Measurements from ENCODE around the gene CA4. TPM values are rescaled to one million over a fixed set of nuclear protein-coding genes. Genes with fewer than 3 reads are reported as not detected.
A peak's percentile ranks its signal among the peaks of the same experiment; 100 is the strongest.

Gene CA4
- polyA plus RNA-seq, 10 donors = 3.4 to 9.7 (median 7.4) TPM

DNA sequence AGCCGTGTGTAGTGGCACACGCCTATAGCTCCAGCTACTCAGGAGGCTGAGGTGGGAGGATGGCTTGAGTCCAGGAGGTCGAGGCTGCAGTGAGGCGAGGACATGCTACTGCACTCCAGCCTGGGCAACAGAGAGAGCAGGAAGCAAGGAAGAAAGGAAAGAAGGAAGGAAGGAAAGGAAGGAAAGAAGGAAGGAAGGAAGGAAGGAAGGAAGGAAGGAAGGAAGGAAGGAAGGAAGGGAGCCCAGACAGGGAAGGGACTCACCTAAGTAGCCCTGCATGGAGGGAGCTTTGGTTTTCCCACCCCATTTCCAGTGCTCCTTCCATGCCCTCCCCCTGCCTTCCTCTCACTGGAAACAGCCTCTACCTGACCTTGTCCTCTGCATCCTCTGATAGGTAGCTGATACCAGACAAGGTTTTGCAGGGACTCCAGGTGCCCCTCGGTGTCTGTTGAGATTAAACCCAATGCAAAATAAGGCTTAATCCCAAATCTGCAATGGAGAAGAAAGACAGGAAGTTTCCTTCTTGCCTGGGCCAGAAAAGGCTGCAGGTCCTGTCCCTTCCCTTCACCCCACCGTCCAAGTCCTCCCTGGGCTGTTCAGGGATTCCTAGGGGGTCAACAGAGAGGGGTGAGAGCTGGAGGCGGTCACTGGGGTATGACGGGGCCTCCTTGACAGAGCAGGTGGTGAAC is 21.5 kb upstream of the CA4 start:
- no peak for DNase-seq

GRCh38 chr17:60129164-60129563 is 20.6 kb upstream of the CA4 start:
- DNase-seq = no peak

- DNase-seq = no peak
Measured at GRCh38 chr17:60130466-60130865, 19.3 kb upstream of the CA4 start.

DNA sequence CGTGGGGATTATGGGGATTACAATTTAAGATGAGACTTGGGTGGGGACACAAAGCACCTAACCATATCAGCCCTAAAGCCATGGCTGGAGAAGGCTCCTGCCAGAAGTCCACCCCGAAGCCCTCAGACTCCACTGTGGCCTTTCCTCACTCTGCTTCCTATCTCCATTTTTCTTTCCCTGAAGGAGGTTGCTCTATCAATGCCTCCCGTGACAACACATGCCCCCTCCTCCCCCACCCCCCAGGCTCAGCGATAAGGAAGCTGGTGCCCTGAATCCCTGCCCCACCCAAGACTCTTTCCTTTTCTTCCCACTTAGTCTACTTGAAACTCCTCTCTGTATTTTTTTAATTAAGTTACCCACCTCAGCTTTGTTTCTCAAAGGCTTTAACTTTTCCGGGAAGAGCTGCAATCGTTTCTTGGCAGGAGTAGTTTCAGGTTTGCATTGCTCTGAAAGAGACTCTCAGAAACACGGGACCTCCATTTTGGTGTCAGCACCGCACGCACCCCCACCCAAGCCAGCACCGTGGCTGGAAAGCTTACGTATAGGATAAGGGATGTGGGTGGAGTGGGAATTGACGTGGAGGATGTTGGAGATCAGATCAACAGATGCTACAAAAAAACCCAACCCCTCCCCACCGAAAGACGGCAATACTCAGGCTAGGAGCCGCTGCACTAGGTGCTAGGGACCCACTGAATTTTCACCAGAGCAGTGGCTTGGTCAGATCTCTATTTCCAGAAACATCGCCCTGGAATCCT is 15.2 kb upstream of the CA4 start:
- peak in 1 of 3 donors; percentile 40 for DNase-seq

DNA sequence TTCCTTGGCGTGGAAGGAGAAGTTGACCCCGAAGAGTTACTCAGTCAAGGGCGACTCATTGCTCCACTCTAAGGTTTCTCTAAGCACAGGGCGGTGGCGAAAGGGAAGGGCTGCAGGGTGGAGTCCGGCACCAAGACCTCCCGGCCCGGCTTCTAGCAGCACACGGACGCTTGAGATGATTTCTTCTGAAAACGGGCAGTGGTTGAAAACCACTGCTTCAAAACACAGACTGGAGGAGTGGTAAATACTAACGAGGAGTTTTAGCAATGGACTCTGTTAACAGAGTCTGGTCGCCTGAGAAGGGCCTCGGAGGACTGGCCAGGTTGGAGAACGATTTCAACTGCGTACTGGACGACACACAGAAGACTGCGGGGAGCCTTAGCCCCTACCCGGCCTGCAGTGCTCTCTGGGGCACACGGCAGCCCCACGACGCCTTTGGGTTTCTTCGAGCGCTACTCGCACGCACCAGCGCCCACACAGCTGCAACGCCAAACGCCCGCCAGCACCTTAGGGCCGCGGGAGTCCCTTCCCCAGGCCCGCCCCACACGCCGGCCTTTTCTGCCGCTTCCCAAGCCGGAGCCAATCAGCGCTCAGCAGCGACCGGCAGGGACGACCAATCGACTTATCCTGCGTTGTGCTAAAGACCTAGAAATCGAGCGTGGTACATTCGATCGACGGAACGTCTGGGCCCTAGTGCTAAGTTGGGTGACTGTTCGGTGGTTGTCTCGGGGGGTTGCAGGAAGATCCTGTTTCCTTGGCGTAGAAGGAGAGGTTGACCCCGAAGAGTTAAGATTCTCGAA is 14.4 kb upstream of the CA4 start:
- peak; percentile 81 to 91 (median 83) for DNase-seq

- DNase-seq = no peak
Measured at GRCh38 chr17:60135951-60136666, 13.7 kb upstream of the CA4 start.

- no peak for DNase-seq
Measured at GRCh38 chr17:60137731-60138130, 12.0 kb upstream of the CA4 start.

DNA sequence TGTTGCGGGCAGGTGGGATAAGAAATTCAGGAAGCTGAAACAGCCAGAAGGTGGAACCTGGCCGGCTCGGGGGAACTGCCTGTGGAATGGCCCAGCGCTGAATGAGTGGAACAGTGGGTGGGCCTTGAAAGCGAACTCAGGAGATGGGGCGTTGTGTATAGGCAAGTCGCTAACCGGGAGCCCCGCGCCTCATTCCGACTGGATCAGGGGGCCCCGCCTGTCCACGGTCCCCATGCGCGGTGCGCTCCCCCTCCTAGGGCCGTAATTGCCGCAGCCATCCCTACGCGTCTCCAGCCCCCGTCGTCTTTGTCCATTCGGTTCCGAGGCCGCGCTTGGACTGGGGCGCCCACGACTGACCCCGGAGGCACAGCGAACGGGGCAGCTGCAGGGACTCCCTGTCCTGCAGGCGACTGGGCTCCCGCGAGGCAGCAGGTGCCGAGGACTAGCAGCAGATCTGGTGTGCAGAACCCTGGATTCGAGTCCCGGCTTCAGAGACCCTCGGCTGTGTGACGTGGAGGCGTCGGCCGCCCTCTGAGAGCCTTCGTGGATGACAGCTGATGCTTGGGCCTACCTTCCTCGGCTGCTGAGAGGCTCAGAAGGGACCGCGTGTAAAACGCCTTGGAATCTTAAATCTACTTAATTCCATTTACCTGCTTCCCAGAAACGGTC is 10.9 kb upstream of the CA4 start:
- no peak for DNase-seq

DNA sequence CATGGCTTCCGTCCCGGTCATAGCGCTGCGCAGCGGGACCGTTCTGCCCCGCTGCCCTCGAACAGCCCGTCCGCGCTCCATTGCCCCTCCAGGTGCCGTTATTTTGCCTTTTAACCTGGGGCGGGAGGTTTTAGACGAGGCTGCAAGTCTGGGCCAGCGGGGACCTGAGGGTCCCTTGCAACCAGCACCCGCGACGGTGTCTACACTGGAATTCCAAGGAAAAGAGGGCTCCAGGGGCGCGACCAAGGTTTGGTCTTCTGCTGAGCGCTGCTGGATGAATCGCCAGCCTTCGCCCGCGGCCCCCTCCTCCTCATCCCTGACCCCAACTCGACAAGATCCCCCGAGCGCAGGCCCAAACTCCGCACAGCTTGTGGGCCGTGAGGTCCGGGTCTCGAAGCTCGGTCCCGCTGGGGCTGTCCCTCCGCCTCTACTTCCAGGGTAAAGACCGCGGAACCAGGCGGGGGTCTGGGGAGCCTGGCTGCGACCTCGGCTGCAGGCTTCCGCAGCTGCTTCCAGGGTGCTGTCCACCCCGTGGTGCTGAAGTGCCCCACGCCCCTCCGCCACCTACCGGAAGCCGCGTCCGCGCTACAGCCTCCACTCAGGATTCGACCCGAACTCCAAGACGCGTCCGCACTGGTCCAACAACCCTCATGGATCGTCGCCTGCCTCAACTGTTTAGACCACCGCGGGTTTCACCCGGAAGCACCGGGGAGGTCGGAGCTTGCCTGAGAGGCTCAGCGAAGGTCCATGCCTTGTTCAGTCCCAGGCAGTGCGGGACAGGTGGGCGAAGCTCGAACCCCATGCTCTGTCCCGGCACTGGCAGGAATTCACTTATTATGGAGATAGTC is 10.1 kb upstream of the CA4 start:
- DNase-seq = peak; percentile 60 to 88 (median 79)

- DNase-seq = no peak
Measured at GRCh38 chr17:60141111-60142018, 8.4 kb upstream of the CA4 start.

- peak; percentile 72 to 88 (median 73) for DNase-seq
Measured at GRCh38 chr17:60142872-60143499, 6.8 kb upstream of the CA4 start.

DNA sequence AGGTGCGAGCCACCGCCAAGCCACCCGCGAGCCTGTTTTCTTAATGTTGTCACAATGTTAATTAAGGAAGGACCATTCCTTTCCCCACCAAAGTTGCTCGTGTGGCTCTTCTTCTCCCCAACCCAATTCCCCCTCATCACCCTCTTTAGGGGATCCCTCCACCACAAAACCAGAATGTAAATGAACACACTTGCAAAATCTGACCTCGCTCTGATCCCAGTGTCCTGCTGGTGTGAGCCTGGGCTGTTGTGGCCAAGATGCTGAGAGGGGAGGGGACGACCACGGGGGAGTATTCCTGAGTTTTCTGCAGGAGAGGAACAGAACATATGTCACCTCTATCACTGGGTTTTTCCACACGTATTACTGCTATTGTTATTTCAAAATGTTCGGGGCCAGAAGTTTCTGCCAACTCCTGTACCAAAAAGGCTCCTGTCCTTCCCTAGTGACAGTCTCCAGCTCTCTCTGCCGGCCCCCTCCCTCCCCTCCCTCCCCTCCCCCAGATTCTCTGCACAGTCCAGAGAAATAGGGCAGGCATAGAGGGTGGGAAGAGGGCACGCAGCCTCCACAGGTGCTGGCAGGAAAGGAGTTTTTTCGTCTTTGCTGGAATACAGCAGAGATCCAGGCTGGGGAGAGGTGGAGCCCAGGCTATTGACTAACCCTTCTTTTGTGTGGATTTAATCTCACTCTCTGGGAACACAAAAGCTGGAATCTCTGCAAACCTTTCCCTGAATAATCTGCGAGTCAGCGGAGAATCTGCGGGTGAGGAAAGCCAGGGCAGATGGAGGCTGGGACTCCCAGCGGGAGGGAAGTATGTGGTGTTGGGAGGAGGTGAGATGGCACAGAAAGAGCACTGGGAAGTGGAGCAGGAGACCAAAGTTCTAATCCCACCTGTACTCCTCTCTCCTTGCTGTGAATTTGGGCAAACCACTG is 4.5 kb upstream of the CA4 start:
- DNase-seq = no peak

DNA sequence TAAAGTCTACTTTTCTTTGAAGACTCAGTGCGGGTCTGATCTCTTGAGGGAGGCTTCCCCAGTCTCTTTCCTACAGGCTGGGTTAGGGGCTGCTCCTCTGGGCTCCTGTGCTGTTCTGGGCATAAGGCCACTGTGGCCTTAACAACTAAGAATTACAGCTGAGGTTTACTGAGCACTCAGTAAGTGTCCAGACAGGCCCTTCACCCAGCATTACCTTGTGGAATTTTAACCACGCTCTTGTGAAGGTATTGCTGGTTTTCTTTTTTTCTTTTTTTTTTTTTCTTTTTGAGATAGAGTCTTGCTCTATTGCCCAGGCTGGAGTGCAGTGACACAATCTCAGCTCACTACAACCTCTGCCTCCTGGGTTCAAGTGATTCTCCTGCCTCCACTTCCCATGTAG is 3.6 kb upstream of the CA4 start:
- DNase-seq = no peak

- DNase-seq = no peak
Measured at GRCh38 chr17:60147553-60148223, 2.1 kb upstream of the CA4 start.

GRCh38 chr17:60148373-60148772 is 1.4 kb upstream of the CA4 start:
- no peak for DNase-seq

GRCh38 chr17:60151355-60151754 is 1.6 kb downstream of the CA4 start:
- no peak for DNase-seq
